Endothelial cell of umbilical vein (primary cell): Measurements from ENCODE around the gene DGKI. TPM values are rescaled to one million over a fixed set of nuclear protein-coding genes. Genes with fewer than 3 reads are reported as not detected.

Experiments used
- BruUV-seq: library from RNA; stranded (reverse); fragments of 400-500 nt; replicated peaks from 2 replicates; lab custom pipeline; 2021; lab: Mats Ljungman, UMichigan
- CTCF ChIA-PET: fragments of 300-600, 350-600 bp; sonication (Branson Sonifier 250); formaldehyde crosslinking; loops from one replicate; lab custom pipeline; 2021; ENCODE audit warnings: antibody characterized with exemption, inconsistent platforms; lab: Charles Lee
- POLR2A ChIA-PET: fragments of 300-600, 350-600 bp; sonication (Branson Sonifier 250); formaldehyde crosslinking; loops from one replicate; lab custom pipeline; 2021; ENCODE audit warnings: antibody characterized with exemption, inconsistent platforms; lab: Charles Lee
- DNase-seq: peaks from one replicate; pipeline ENCODE4 v3.0.0-alpha.2; 2011; ENCODE audit warnings: low read depth, low spot score
- FAIRE-seq: peaks from 2 replicates; lab custom pipeline; 2011; peaks lifted over from hg19 to GRCh38; lab: Jason Lieb, UNC
- H2AFZ ChIP-seq: 2 replicates; pipeline ENCODE4 v1.6.0; 2012; ENCODE audit warnings: low read depth, low read length, control low read depth, inconsistent platforms
- H3K27ac ChIP-seq: 2 replicates; pipeline ENCODE4 v1.5.1; 2011; ENCODE audit warnings: low read depth, mild to moderate bottlenecking, control low read depth, low read length, moderate library complexity; ENCODE audit not compliant: insufficient read depth
- H3K27me3 ChIP-seq, 2 experiments: 2 replicates each; pipeline versions ENCODE4 v1.6.0 to v1.6.1; 2011; ENCODE audit warnings: low read length in 2 of 2, mixed read lengths in 1 of 2; ENCODE audit not compliant: control insufficient read depth in 2 of 2, insufficient read depth in 2 of 2
- H3K36me3 ChIP-seq, 2 experiments: 2 replicates in 1 of 2; 3 replicates in 1 of 2; pipeline ENCODE4 v1.5.1; 2011; ENCODE audit warnings: low read length in 2 of 2, mild to moderate bottlenecking in 1 of 2, moderate library complexity in 1 of 2; ENCODE audit not compliant: control insufficient read depth in 2 of 2, insufficient read depth in 2 of 2; ENCODE audit errors: extremely low read depth in 1 of 2
- H3K4me1 ChIP-seq: 3 replicates; pipeline ENCODE4 v1.5.1; 2011; ENCODE audit warnings: mild to moderate bottlenecking, low read length; ENCODE audit not compliant: control insufficient read depth, insufficient read depth; ENCODE audit errors: extremely low read depth
- H3K4me2 ChIP-seq: 2 replicates; pipeline ENCODE4 v1.6.1; 2011; ENCODE audit warnings: low read length, control low read depth, mixed read lengths; ENCODE audit not compliant: insufficient read depth
- H3K4me3 ChIP-seq, 3 experiments: fragments of 200-600 bp in 1 of 3; sonication (generic), shearing (Covaris generic) in 1 of 3; replicated peaks in 1 of 3; 2 replicates each; pipeline ENCODE4 v1.5.1; 2011 to 2016; ENCODE audit warnings: control low read depth in 3 of 3, low read length in 3 of 3, mild to moderate bottlenecking in 2 of 3, inconsistent platforms in 1 of 3, low read depth in 1 of 3, moderate library complexity in 1 of 3; ENCODE audit not compliant: insufficient read depth in 1 of 3
- H3K79me2 ChIP-seq: 2 replicates; pipeline ENCODE4 v1.6.0; 2012; ENCODE audit warnings: low read length, inconsistent platforms; ENCODE audit not compliant: control insufficient read depth, insufficient read depth
- H3K9ac ChIP-seq: replicated peaks from 2 replicates; pipeline ENCODE3; 2011; ENCODE audit warnings: low read length, control low read depth; ENCODE audit not compliant: insufficient read depth; ENCODE audit errors: extremely low read depth
- H3K9me1 ChIP-seq: replicated peaks from 3 replicates; pipeline ENCODE4 v1.6.0; 2011; ENCODE audit warnings: mild to moderate bottlenecking, low read length; ENCODE audit not compliant: control insufficient read depth, insufficient read depth; ENCODE audit errors: extremely low read depth
- H3K9me3 ChIP-seq: replicated peaks from 2 replicates; pipeline ENCODE4 v1.5.1; 2012; ENCODE audit warnings: low read length, inconsistent platforms; ENCODE audit not compliant: control insufficient read depth, insufficient read depth
- H4K20me1 ChIP-seq: replicated peaks from 2 replicates; pipeline ENCODE3; 2011; ENCODE audit warnings: mild to moderate bottlenecking, low read length; ENCODE audit not compliant: control insufficient read depth, insufficient read depth; ENCODE audit errors: extremely low read depth
- EZH2 ChIP-seq: IDR thresholded peaks from 2 replicates; pipeline ENCODE4 v1.6.1; 2012; ENCODE audit warnings: borderline replicate concordance, low read depth, mild to moderate bottlenecking, moderate library complexity, low read length, inconsistent platforms; ENCODE audit not compliant: severe bottlenecking
- FOS ChIP-seq: IDR thresholded peaks from 2 replicates; pipeline ENCODE4 v1.6.1; 2011; ENCODE audit warnings: mild to moderate bottlenecking, low read length, moderate library complexity, borderline replicate concordance; ENCODE audit not compliant: insufficient read depth
- GATA2 ChIP-seq: IDR thresholded peaks from 2 replicates; pipeline ENCODE4 v1.7.0; 2011; ENCODE audit warnings: low read depth, mild to moderate bottlenecking, moderate library complexity, mixed read lengths, low read length; ENCODE audit not compliant: insufficient read length, insufficient read depth
- JUN ChIP-seq: IDR thresholded peaks from 2 replicates; pipeline ENCODE4 v1.6.1; 2011; ENCODE audit warnings: borderline replicate concordance, low read depth; ENCODE audit not compliant: insufficient read length, insufficient read depth
- MYC ChIP-seq: IDR thresholded peaks from one replicate; pipeline ENCODE4 v1.6.1; 2011; ENCODE audit warnings: mild to moderate bottlenecking, low read depth, low read length
- POLR2A ChIP-seq: IDR thresholded peaks from 2 replicates; pipeline ENCODE4 v1.6.1; 2012; ENCODE audit warnings: low read depth, mild to moderate bottlenecking, control low read depth, low read length
- POLR2AphosphoS5 ChIP-seq: IDR thresholded peaks from 2 replicates; pipeline ENCODE4 v1.6.1; 2012; ENCODE audit warnings: low read depth, mild to moderate bottlenecking, control low read depth, low read length, moderate library complexity; ENCODE audit not compliant: insufficient read depth
- dilution Hi-C: fragments of 300-500 bp; cut with MboI; formaldehyde crosslinking; loops from one replicate; pipeline ENCODE4 v1.15.0; 2019; ENCODE audit warnings: low sequenced_read_pairs; ENCODE audit not compliant: extremely low pct_ligation_motif_present
- intact Hi-C: fragments of 100-400 bp; cut with micrococcal nuclease; formaldehyde crosslinking; loops from one replicate; pipeline ENCODE4 v1.10.0; 2022
- polyA plus RNA-seq, 4 experiments: library from polyadenylated mRNA; depleted of rRNA in 3 of 4; stranded (reverse) in 3 of 4; unstranded in 1 of 4; fragments of >200 nt; gene quantifications; 2 replicates each; pipeline versions ENCODE4 v1.2.1 to v1.2.3, GENCODE V29; 2011 to 2012; ENCODE audit warnings: missing spikeins in 1 of 4
- total RNA-seq: library from RNA; stranded (reverse); gene quantifications from 2 replicates; pipeline ENCODE4 v1.2.3, GENCODE V29; 2021
- TF ChIP-seq, protein P1 (sequence below), 2 donors: IDR thresholded peaks; 1 replicate in 1 of 2; 2 replicates in 1 of 2; pipeline ENCODE4 v1.5.1; 2011; ENCODE audit warnings: low read length in 2 of 2, mild to moderate bottlenecking in 2 of 2, moderate library complexity in 2 of 2, control low read depth in 1 of 2, inconsistent platforms in 1 of 2, low read depth in 1 of 2; ENCODE audit not compliant: insufficient read depth in 1 of 2; ENCODE audit errors: extremely low read depth in 1 of 2
- TF ChIP-seq, protein P2 (sequence below): IDR thresholded peaks from 2 replicates; pipeline ENCODE4 v1.6.1; 2011; ENCODE audit not compliant: insufficient read depth, insufficient read length

DGKI gene
- total and polyA plus RNA-seq, 2 donors (not counting 3 experiments of a cell fraction or from before 2014, with no cell fraction given), result 0.11 to 0.51 TPM

DNA sequence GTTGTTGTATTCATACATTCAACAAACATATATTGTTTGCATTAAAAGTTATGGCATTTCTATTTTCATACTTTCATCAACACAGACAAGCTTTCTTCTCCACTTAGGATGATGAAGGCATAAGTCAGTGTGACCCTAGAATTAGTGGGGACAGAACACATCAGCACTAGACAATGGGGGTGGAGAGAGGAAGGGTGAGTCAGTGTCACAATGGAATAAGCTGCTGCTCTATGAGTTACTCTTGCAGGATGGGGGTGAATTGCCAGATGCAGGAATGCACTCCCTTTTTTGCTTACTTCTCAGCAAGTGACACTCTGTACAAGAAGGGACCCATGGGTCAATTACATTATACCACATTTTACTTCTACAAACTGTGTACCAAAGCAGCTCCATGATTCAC, 74.0 kb downstream of the DGKI start:
- H2AFZ ChIP-seq, result no peak overlapping the region
- H3K36me3 ChIP-seq, result no peaks in the 10 kb centered on the region
- H3K9ac ChIP-seq, result no peak overlapping the region
- H3K9me3 ChIP-seq, result no peaks in the 10 kb centered on the region
- intact Hi-C loops (no loop called here), dilution Hi-C loops (no loop called here)
- CTCF ChIA-PET, result interaction anchor here (1.1 to 1.6 kb wide), 3 partner anchors 9 to 966 kb away, joined by 3 to 6 read pairs (median 4); no protein-coding TSS in a partner anchor
- peak overlapping the region; percentile 11 for H3K4me2 ChIP-seq
- FAIRE-seq (peak; percentile 67), DNase-seq (peak; percentile 88)
- peaks cover 10% of the 10 kb centered on the region for H3K4me1 ChIP-seq
- H3K9me1 ChIP-seq, result no peaks in the 10 kb centered on the region
- H4K20me1 ChIP-seq, result no peaks in the 10 kb centered on the region
- BruUV-seq, result no TSS peak
- H3K27ac ChIP-seq, result peak overlapping the region; percentile 2
- no peak overlapping the region for H3K4me3 ChIP-seq
- H3K79me2 ChIP-seq, result no peaks in the 10 kb centered on the region
- POLR2A ChIA-PET, result no interaction called here
- peak; percentile 77 for TF ChIP-seq JUN
- TF ChIP-seq, protein P1, sequence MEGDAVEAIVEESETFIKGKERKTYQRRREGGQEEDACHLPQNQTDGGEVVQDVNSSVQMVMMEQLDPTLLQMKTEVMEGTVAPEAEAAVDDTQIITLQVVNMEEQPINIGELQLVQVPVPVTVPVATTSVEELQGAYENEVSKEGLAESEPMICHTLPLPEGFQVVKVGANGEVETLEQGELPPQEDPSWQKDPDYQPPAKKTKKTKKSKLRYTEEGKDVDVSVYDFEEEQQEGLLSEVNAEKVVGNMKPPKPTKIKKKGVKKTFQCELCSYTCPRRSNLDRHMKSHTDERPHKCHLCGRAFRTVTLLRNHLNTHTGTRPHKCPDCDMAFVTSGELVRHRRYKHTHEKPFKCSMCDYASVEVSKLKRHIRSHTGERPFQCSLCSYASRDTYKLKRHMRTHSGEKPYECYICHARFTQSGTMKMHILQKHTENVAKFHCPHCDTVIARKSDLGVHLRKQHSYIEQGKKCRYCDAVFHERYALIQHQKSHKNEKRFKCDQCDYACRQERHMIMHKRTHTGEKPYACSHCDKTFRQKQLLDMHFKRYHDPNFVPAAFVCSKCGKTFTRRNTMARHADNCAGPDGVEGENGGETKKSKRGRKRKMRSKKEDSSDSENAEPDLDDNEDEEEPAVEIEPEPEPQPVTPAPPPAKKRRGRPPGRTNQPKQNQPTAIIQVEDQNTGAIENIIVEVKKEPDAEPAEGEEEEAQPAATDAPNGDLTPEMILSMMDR (IDR thresholded peaks at IDR 0.05; ENCODE audit: extremely low read depth in 1 of 2, insufficient read depth in 1 of 2, low read depth in 1 of 2, low read length in 2 of 2), result no peak
- peak; percentile 95 for TF ChIP-seq FOS
- no peak for TF ChIP-seq POLR2A
- TF ChIP-seq POLR2AphosphoS5, result no peak
- no peak for TF ChIP-seq EZH2
- no peak for TF ChIP-seq MYC
- no peak for TF ChIP-seq GATA2
- TF ChIP-seq, protein P2, sequence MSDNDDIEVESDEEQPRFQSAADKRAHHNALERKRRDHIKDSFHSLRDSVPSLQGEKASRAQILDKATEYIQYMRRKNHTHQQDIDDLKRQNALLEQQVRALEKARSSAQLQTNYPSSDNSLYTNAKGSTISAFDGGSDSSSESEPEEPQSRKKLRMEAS, result no peak
- no peaks in the 10 kb centered on the region for H3K27me3 ChIP-seq
